ENCODE measurements around the gene CASP8.

CASP8 gene

DNA sequence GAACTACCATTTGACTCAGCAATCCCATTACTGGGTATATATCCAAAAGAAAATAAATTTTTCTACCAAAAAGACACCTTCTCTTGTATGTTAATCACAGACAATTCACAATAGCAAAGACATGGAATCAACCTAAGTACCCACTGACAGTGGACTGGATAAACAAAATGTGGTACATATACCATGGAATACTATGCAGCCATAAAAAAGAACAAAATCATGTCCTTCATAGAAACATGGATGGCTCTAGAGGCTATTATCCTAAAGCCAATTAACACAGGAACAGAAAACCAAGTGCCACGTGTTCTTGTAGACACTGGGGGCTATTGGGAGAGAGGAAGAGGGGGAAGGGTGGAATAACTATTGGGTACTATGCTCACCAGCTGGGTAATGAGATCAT is 69.1 kb downstream of the CASP8 start:
- no peak for DNase-seq

Measured in amygdala (tissue), 56 donors.